Activated CD4-positive, alpha-beta T cell treated with anti-CD3 and anti-CD28 coated beads, Interleukin-2, amount 50 U/mL, for 48 hours (primary cell): ENCODE data around the gene RTN4R.
A peak's percentile ranks its signal among the peaks of the same experiment; 100 is the strongest.

ENCODE experiments used
- DNase-seq, 2 experiments: peaks; one replicate each; pipeline ENCODE4 v3.0.0-alpha.2; 2020

RTN4R gene

GRCh38 chr22:20239676-20240446, 28.3 kb downstream of the RTN4R start:
- no peak for DNase-seq

DNA sequence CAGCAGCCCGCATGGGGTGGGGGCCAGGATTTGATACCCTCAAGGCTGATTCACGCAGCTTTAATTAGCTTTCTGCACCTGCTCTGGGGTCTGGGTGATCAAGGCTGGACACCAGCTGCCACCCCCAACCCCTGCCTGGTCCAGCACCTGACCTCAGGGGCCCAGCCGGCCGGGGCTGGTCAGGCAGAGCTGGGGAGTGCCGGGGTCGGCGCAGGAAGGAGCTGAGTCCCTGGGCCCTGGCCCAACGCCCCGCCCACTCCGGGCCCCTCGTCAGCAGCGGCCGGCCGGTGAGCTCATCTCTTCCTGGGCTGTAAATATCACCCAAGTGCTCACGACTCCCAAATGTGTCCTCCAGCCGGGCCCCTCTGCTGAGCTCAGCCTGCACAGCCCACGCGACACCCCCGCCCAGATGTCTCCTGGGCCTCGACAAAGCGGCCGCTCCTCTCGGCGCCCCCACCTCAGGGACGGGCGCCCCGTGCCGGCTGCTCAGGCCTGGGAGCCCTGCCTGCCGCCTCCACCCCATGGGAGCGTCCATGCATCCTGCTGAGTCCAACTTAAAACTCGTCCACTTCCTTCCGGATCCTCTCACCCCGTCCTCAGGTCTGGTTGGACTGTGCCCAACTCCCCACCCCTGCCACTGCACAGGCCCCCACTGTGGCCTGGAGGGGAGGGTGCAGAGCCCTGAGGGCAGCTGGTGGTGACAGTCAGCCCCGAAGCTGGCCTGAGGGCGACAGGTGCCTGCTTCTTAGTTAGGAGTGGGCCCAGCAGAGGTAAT, 29.0 kb downstream of the RTN4R start:
- peak in 1 of 2 experiments; percentile 14 for DNase-seq

GRCh38 chr22:20238536-20238900, 29.6 kb downstream of the RTN4R start:
- DNase-seq = peak; percentile 60 to 70

DNA sequence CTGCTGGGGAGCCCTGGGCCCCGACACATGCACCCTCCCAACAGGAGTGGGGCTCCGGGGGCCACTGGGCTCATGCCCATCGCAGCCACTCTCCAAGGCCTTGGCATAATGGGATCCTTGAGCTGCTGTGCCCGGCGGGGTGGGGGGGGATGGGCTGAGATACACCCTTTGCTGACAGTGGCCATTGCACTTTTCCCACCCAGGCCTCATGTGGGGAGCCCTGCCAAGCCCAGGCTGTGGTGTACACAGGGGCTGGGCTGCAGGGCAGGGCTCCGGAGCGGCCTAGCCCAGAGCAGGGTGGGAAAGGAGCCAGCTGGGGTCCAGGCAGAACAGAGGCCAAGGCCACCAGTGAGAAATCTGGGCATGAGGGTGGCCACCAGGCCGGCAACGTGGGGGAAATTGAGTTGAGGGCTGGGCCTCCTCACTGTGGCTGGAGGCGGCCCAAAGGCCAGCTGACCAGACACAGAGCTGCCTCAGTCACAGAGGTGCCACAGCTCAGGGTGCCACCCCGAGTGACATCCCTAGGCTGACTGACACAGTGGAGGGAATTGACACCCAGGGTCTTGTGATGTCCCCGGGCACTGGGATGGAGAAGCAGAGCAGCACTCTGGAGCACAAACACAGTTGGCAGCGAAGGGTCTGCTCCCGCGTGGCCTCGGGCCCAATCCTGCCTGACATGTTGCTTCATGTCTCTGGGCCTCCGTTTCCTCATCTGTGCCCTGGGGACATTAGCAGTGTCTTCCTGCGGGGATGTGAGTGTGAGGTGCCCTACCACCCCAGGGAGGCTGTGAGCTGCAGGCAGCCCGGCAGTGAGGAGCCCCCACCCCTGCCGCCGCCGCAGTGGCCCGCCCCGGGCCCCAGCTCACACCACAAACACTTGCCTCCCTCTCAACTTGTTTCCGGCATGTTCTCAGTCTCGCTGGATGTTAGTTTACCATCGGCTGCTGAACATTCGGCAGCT, 30.4 kb downstream of the RTN4R start:
- DNase-seq = peak in 1 of 2 experiments; percentile 10

DNA sequence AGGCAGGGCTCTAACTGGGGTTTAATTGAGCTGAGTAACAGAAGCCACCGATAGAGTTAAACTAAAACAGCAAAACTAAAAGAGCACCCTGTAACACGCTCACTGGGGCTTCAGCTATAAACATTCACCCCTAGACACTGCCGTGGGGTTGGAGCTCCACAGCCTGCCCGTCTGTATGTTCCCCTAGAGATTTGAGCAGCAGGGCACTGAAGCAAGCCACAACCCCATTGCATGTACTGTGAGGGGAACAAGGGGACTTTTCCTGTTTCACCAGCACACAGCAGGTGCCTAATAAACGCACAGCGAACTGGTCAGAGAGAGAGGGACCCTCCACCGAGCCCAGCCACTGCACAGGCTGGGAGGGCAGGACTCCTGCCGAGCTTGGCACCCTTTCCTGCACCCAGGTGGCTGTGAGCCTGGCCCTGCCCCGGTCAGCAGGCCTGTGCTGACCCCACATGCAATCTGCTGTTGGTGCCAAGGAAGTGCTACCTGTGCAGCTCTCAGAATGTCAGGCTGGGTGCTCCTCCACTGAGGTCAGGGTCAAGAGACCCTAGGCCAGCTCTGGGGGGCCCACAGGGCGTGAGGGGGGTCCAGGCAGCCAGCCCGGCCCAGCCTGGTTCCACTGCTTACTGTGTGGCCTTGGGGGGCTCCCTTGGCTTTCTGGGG, 31.9 kb downstream of the RTN4R start:
- no peak for DNase-seq

DNA sequence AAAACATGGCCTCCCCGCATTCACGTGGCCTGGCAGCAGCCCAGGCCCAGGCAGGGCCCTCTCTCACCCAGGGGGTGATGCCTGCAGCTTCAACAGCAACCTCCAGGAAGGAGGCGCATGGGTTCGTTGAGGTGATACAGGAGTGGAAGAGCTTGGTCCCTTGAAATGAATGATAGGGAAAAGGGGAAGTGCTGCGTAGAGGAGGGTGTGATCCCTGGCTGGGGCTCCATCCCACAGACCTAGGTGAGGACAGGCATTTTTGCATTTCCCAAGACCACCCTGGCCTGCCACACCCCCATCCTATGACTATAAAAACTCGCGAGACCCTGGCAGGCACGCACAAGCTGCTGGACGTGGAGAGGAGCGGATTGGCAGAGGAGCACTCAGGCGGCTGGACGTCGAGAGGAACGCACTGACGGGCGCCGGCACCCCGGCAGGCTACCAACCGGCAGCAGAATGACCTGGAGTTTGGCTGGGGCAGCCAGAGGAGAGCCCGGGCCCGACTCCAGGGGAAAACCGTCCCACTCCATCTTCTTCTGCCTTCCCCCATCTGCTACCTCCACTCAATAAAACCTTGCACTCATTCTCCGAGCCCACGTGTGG, 32.6 kb downstream of the RTN4R start:
- DNase-seq = no peak

GRCh38 chr22:20234760-20235388, 33.2 kb downstream of the RTN4R start:
- no peak for DNase-seq

GRCh38 chr22:20234314-20234682, 33.8 kb downstream of the RTN4R start:
- DNase-seq = no peak

DNA sequence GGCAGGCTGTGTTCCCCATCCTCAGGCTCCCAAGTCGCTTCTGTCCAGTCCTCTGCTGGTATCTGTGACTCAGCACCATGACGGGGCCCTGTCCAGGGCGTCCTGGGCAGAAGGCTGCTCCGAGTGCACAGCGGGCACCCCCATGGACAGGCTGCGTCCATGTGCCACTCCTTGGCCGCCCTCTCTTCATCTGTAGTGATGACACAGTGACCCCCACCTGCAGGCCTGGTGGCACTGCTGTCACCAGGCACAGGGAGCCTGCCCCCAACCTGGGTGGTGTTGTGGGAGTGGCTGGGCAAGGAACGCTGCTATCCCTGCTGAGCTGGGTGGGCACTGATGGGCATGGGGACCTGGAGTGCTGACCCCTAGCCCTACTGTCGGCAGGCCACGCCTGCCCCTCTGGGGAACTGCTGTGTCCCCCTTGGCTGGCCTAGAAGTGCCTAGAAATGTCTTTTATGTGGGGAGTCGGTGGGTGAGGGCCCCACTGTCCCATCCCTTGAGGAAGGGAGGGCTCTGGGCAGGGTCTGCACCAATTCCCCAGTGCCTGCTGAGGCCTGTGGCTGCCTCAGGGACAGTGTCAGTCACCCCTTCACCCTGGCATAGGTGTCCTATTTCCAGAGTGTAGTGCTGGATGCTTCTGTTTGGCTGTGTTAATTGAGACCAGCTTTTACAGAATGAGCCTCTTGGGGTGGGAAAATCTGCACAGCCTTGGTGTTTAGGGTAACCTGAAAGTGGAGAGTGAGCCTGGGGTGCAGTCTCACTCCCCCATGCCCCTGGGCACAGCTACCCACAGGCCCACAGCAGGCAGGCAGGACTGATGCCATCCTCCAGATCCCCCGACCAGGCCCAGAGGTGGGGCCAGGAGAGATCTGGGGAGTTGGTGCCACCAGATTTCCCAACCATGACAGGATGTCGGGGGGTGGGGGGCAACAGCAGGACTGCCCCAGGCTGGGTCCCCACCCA, 34.5 kb downstream of the RTN4R start:
- no peak for DNase-seq

- DNase-seq = no peak
Observed at GRCh38 chr22:20232781-20233180, 35.3 kb downstream of the RTN4R start.

DNA sequence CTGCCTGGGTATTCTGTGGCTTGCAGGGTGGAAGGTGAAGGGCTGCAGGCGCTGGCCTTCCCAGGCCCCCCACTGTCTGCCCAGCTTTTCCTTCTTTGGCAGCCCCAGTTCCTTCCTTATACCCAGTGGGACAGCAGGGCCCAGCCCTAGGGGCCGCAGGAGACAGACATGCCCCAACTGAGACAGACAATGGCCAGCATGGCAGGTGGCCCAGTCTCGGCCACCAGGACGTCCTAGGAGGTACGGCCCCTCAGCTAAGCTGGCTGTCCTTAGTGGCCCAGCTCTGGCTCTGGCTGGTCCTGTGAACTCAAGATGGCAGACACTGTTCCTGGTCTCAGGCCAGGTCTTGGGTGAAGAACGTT, 35.9 kb downstream of the RTN4R start:
- no peak for DNase-seq

GRCh38 chr22:20231514-20232236, 36.4 kb downstream of the RTN4R start:
- no peak for DNase-seq

DNA sequence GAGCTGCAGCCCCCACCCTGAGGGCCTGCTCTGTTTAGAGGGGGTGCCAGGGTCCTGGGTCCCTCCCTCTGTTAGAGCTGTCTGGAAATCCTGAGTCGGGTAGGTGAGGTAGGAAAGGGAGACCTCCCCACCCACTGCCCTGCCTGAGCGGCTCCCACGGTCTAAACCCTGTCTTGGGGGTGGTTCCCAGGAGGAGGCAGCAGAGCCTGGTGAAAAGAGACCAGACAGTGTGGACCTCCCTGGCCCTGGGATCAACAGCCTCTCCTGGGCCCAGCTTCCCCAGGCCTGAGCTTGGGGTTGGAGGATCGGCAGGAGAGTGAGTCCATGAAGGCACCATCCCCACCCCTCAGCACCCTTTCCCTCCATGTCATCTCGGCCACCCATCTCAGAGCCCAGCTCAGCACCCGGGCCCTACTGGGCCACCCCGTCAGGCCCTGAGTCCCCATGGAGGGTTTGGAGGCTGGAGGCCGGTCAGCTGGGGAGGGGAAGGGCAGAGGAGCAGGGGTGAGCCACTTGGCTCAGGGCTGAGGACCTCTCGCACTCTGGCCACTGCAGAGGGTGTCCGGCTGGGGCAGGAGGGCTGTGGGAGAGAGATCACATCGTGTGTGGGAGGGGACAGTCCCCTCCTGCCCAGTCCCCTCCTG, 37.2 kb downstream of the RTN4R start:
- DNase-seq = no peak

GRCh38 chr22:20229916-20230775, 38.0 kb downstream of the RTN4R start:
- no peak for DNase-seq

DNA sequence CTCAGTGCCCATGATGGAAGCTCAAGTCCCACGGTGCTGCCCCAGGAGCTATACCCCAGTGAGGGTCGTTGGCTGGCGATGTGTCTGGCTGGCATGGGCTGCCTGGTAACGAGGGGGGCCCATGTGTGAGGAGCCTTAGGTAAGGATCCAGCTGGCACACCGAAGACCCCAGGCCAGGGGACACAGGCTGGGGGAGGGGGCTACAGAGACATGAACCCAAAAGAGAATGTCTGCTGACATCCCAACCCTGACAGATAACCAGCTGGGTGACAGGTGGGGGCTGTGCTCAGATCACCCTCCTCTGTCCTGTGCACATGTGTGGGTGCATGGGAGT, 39.2 kb downstream of the RTN4R start:
- DNase-seq = no peak

DNA sequence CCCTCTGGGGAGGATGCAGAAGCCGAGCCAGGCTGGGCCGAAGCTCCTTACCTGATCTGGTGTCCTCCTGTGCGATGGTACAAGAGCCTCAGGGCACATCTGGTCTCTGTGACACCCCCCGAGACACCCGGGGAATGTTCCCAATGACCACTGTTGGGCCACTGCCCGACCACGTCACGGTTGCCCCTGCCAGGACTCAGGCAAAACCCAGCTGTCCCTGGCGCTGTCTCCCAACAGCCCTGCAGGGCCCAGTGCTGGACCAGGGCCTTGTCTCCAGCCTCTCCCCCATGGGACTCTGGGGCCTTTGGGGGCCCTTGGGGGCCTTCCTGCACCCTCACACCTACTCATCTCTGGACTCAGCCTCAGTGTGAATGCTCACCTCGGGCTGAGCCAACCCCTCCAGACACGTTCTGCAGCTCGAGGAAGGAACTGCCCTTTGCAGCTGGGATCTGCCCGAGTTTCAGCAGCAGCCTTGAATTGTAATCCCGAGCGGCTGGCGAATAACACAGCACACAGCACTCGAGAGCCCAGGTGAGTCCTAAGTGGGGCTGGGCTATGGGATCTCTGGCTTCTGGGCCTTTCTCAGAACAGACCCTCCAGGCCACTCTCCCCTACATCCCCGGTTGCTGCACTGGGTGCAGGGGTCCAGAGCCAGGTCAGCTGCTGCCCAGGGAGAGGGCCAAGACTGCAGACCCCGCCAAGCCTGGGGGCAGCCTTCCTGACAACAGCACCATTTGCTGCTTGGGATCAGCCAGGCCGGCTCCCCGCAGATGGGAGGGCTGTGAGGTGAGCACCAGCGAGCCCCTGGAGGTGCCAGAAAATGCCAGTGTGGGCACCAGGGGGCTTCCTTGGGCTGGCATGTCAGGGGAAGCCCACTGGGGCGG, 39.8 kb downstream of the RTN4R start:
- no peak for DNase-seq

DNA sequence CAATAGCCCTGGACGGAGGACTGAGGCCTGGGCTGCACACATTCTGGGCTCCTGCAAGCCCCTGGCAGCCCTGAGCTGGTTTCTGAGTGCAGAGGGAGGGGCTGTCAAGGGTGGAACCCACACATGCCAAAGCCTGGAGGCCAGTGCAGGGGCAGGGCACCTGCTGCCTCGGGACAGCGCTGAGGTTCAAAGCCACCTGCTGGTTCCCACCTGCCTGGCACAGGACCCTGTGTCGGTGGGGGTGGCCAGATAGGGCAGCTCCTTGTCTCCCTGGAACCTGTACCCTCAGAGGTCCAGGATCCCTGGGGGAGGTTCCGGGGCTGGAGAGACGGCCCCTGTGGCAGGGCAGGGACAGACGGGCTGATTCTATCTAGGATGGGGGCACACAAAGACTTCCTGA, 40.8 kb downstream of the RTN4R start:
- DNase-seq = no peak
